Body of pancreas (tissue), 4 donors: ENCODE measurements around the gene COL9A3.

ENCODE experiments used
- POLR2A ChIP-seq, 3 donors: fragments of 450-650 bp; IDR thresholded peaks; one replicate each; pipeline ENCODE4 v1.6.1; 2016; ENCODE audit warnings: antibody characterized with exemption in 3 of 3, mild to moderate bottlenecking in 2 of 3
- TF ChIP-seq, protein P1 (sequence below), 7 experiments: fragments of 450-650 bp in 4 of 7; fragments of 200-600 bp in 3 of 7; sonication (generic) in 3 of 7; IDR thresholded peaks; one replicate each; pipeline ENCODE4 v1.5.1; 2016 to 2019; ENCODE audit warnings: antibody characterized with exemption in 7 of 7

DNA sequence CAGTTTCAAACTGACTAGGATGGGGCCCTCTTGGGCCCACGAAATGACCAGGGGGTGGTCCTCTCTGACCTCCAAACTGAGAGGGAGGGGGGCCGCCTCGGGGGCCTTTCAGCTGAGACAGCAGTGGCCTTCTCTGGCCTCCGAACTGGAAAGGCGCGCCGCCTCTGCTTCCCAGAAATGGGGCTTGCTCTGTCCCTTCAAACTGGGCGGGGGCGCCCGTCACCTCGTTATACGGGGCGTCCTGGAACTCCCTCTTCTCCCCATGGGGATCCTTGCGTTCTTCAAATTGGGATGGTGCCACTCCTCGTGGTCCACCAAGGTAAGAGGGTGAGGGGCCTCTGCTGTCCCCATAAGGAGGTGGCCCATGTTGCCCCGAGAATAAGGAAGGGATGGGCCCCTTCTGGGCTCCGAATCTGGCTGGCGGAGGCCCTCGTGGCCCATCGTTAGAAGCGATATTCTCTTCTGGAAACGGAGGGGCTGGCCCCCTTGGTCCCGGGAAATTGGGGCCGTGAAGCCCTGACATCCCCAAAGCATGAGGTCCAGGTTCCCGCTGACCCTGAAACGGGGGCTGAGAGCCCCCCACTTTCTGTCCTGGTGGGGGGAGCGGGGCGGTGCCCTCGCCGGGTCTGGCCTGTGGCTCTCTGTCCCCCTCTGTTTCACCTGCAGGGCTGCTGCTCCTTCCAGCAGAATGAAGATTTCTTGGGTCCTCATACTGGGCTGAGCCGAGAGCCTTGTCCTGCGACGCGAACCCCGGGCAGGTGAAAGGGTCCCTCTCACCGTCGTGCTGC, 63.5 kb downstream of the COL9A3 start:
- no peak for TF ChIP-seq POLR2A (IDR thresholded peaks at IDR 0.05)
- TF ChIP-seq, protein P1, sequence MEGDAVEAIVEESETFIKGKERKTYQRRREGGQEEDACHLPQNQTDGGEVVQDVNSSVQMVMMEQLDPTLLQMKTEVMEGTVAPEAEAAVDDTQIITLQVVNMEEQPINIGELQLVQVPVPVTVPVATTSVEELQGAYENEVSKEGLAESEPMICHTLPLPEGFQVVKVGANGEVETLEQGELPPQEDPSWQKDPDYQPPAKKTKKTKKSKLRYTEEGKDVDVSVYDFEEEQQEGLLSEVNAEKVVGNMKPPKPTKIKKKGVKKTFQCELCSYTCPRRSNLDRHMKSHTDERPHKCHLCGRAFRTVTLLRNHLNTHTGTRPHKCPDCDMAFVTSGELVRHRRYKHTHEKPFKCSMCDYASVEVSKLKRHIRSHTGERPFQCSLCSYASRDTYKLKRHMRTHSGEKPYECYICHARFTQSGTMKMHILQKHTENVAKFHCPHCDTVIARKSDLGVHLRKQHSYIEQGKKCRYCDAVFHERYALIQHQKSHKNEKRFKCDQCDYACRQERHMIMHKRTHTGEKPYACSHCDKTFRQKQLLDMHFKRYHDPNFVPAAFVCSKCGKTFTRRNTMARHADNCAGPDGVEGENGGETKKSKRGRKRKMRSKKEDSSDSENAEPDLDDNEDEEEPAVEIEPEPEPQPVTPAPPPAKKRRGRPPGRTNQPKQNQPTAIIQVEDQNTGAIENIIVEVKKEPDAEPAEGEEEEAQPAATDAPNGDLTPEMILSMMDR (IDR thresholded peaks at IDR 0.05) = no peak
